NCI-H2029 (cell line): ENCODE results near the gene DCAF6.
"Not testable (repeated sequence)": the region's sequence is repeated elsewhere in the genome, so short reads cannot be mapped to it uniquely, and the experiment has no call there.

Experiments used
- DNase-seq: peaks from one replicate; lab custom pipeline; 2025; lab: John Stamatoyannopoulos, UW

Gene DCAF6

GRCh38 chr1:167923324-167924056 is 13.0 kb upstream of the DCAF6 start:
- no peak for DNase-seq

DNA sequence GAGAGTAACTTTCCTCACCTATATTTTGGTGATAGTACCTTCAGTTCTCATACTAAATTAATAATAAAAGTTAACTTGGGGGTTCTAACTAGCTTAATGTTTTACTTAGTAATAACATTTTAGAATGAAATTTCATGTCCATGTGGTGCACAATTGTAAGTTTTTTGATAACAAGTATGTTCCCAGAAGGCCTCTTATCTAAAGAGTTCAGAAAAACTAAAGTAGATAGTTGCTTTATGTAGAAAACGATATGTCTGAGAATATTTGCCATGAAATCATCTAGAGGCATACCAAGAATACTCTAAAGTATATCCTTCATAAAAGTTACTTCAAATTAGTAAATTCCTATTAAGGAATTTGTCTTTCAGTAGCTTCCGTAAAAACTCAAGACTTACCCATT is 12.4 kb upstream of the DCAF6 start:
- no peak for DNase-seq

GRCh38 chr1:167924543-167925231 is 11.8 kb upstream of the DCAF6 start:
- no peak for DNase-seq

DNA sequence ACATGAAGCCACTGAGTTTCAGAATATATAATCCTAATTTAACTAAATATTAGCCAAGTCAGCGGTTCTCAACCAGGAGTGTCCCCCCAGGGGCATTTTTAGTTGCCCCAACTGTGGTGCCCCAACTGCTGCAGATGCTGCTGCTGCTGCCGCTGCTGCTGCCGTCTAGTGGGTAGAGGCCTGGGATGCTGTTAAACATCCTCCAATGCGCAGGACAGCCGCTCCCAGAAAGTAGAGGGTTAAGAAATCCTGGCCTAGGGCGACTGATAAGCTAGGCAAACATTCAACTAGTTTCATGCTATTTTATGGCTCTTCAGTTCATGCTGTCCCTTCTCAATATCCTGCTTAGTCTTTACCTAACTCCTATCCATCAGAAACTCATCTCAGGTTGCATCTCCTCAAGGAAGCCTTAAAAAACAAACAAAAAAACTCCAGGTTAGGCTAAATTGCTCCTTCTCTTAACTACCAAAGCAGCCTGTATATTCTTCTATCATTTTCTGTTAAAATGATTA is 9.9 kb upstream of the DCAF6 start:
- DNase-seq: no peak

DNA sequence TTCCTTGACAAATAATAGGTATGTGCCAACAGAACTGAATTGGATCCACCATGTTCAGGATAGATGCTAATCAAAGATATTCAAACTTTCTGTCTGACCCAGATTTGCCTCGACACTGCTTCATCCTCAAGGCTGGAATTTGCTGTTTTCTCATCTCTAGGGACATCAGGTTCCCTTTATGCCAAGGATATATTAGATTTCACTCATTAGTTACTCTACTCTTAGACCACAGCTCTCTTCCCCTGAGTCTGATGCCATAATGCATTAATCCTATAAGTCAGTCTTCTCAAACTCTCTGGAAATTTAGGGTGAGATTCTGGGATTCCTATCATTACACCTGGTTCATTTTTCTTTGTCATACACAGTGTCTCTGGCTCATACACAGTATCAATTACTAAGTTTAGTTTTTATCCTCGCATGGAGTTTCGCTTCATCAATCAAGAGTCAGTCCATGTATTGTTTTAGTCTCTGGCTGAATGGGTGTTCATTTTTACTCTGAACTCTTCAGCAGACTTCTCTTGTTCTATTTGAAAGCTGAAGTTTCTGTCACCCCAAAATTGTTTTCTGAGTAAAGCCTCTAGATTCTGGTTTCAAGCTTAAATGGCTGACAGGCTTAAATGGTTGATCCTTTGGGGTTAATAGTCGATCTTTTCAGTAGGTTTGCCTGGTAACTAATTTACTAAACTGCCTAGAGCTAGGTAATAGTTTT is 9.3 kb upstream of the DCAF6 start:
- no peak for DNase-seq

- DNase-seq: no peak
These were observed 8.0 kb upstream of the DCAF6 start for GRCh38 chr1:167928457-167928852.

DNA sequence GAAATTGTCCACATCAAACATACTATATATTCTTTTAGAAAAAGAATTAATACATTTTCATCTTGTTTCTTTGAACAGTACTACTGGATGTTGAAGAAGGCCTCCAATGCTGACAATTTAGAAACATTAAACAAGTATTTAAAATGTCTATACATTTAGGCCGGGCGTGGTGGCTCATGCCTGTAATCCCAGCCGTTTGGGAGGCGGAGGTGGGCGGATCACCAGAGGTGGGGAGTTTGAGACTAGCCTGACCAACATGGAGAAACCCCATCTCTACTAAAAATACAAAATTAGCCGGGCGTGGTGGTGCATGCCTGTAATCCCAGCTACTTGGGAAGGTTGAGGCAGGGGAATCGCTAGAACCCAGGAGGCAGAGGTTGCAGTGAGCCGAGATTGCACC is 7.6 kb upstream of the DCAF6 start:
- not testable (repeated sequence) for DNase-seq

DNA sequence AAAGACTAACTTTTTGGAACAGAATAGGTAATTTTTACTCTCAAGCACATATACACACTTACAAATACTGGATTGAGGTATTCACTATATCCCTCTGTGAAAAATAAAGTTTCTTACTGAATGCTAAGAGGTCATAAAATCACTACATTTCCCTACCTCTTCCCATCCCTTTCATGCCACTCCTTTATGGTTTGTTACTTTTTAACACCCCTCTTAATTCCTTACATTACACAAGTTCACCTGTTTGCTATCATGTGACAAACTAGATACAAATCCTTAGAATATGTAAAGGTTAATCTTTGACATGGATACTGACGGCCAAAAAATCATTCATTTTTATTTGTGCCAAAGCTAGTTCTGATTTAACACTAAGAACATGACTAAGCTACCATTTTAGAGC is 6.8 kb upstream of the DCAF6 start:
- DNase-seq: no peak

GRCh38 chr1:167933788-167934187 is 2.7 kb upstream of the DCAF6 start:
- no peak for DNase-seq

DNA sequence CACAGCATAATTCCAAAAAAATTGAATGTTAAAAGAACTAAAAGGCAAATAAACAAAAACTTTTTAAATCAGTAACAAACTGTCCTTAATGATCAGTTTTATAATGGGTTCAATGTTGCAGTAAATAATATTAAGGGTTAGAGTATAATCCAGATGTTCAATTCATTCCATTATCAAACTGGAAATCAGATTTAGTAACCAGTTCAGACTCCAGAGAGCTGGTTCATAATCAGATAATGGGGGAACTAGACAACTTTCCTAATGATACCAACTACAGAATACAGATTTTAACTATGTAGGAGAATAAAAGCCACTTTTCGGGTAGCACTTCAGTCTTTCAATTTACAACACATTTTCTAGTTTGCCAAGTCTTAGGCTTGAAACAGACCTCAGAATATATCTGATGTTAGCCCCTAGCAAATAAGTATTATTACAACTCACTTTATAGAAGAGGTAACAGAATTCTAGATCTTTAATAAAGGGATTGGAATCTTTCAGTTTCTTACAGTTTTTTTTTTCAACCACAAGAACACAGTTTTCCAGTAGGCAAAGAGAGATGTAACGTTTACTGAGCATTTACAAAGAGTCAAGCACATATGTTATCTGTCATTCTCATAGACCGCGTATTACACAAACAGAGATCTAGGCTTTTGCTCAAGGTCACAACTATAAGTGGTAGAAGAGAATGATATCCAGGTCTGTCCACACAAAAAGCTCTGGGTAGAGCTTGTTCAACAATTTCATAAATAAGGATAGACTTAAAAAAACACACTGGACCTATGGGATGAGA is 1.9 kb upstream of the DCAF6 start:
- DNase-seq: no peak

- no peak for DNase-seq
These were observed 1.0 kb upstream of the DCAF6 start for GRCh38 chr1:167935216-167936067.

GRCh38 chr1:167936930-167937708 is 636 bp downstream of the DCAF6 start, which contains the start of gene MPC2:
MPC2 (minus strand) TSS chr1:167937072; CDS start chr1:167935841, 1,231 bp downstream.
- DNase-seq: peak; percentile 30

- no peak for DNase-seq
These were observed 1.2 kb downstream of the DCAF6 start for GRCh38 chr1:167937709-167938010.

- DNase-seq: no peak
These were observed 1.7 kb downstream of the DCAF6 start for GRCh38 chr1:167938080-167938636.

GRCh38 chr1:167940264-167940663 is 3.8 kb downstream of the DCAF6 start:
- DNase-seq: no peak

GRCh38 chr1:167943541-167943940 is 7.1 kb downstream of the DCAF6 start:
- no peak for DNase-seq

- no peak for DNase-seq
These were observed 11.2 kb downstream of the DCAF6 start for GRCh38 chr1:167947733-167948132.

- no peak for DNase-seq
These were observed 13.3 kb downstream of the DCAF6 start for GRCh38 chr1:167949785-167950184.

DNA sequence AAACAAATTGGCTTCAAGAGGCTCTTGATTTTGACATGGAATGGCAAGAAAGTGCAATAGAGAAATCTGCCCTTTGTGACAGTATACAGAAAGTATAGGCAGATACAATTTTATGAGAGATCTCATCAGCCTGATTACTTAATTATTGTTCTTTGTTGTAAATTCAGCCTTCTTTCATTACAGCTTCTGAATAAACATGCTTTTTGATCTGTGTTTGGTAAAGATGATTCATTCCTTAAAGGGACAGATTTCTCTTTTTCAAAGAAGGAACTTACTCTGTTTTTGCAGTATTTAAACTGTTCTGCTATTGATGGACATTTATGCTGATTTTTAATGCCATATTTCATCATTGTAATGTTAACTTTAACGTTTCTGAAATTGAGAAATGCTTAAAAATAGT is 14.1 kb downstream of the DCAF6 start:
- DNase-seq: no peak

DNA sequence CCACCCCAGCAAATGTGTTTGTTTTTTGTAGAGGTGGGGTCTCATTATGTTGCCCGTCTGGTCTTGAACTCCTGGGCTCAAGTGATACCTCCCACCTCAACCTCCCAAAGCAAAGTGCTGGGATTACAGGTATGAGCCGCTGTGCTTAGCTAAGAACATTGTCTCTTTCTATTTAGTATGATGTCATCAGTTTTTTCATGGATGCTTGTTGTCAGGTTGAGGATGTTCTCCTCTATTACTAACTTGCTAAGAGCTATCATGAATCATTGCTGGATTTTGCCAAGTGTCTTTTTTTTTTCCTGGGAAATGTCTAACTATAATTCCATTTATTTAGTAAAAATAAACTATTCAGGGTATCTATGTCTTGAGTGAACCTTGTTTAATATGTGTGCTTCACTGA is 19.4 kb downstream of the DCAF6 start:
- no peak for DNase-seq
